Right forelimb (tissue), 1 donor: ENCODE results near the gene LRRC43.

ENCODE experiments used
- DNase-seq: peaks from one replicate; pipeline ENCODE4 v3.0.0-alpha.2; 2018

LRRC43 gene, protein sequence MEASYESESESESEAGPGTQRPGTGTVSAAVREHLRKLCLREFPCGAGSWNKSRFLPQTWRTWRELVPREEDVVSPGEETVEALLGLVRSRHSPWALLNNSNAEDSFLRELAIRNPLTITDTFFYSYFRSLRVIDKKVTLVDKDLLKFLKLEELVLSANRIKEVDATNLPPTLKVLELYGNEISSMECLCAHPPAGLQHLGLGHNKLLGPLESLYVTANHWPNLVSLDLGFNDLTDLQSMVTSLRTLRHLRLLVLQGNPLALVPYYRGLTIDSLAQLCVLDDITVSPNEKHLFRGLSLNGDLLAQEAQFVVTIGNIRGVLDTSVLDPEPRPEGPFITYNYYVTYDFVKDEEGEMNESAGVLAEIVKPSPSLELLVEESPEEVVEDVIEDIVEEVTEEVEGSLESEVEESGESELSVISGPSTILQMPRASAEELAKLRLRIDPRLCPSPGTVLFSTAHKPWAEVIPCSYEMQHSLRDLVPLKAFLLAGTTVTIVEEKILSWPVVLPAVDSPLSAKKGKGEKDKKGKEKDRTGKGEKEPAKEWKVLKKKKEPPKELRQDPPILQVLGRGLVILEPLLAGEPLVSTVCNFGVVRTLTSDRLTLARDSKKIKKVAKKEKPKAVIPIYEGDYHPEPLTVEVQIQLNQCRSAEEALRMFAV

DNA sequence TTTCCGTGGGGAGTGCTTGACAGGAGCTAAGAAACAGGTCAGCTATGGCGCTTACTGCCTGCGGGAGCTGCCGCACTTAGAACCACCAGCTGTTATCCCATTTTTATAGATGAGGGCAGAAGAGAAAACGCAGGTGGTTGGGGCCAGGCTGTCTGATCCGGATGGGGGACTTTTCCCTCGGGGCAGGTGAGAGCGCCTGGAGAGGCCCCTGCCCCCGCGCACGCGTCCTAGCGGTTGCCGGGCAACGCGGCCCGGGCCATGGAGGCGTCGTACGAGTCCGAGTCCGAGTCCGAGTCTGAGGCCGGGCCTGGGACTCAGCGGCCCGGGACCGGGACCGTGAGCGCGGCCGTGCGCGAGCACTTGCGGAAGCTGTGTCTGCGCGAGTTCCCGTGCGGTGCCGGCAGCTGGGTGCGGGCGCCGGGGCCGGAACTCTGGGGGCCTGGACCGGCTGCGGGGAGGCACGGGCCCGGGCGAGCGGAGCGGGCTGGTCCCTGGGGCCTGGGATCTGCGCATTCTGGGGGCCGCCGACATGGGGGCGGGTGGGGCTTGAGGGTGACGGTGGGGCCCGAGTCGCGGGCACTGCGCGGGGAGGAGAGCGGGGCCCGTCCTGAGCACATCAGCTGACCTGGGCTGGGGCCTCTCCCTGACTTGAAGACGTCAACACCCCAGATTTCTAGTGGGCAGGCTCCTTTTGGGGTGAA lies at the start of gene LRRC43:
Gene LRRC43 (plus strand): TSS at position 237 of the 701 bp plus-strand sequence. CDS start 22 bp downstream, at position 259.
- DNase-seq: peak; percentile 61

DNA sequence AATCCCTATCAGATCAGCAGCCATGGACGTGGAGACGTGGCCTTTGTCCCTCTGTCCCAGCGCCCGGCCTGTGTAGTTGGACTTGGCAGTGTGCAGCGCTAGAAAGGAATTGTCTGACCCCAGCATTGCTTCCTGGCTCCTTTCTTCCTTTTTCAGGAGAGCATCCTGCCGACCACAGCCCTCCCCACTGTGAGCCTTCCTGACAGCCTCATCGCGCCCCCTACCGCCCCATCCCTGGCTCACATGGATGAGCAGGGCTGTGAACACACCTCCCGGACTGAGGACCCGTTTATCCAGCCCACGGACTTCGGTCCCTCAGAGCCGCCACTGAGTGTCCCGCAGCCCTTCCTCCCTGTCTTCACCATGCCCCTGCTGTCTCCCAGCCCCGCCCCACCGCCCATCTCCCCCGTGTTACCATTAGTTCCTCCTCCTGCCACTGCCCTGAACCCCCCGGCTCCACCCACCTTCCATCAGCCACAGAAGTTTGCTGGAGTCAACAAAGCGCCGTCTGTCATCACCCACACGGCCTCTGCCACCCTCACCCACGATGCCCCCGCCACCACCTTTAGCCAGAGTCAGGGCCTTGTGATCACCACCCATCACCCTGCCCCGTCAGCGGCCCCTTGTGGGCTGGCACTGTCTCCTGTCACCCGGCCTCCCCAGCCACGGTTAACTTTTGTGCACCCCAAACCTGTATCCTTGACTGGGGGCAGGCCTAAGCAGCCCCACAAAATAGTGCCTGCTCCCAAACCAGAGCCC lies 49.6 kb upstream of the LRRC43 start:
- DNase-seq: no peak

DNA sequence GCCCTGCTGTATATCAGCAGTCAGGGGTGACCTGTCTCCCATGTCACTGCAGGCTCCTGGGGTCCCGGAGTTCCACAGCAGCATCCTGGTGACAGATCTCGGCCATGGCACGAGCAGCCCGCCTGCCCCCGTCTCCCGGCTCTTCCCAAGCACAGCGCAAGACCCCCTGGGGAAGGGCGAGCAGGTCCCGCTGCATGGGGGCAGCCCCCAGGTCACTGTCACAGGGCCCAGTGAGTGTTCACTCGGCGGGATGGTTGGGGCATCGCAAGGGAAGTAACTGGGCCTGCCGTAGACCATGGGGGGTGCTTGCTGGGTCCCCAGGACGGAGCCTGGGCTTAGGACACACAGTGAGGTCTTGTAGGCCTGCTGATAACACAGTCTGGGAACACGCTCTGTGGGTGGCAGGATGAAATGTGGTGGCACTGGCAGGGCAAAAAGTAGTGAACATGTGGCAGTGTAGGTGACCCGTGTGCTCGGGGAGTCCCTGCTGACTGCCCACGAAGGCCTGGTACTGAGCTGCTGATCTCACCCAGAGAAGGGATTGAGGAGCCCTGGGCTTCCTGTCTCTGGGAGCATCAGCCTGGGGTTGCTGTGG lies 47.4 kb upstream of the LRRC43 start:
- DNase-seq: no peak

- DNase-seq: no peak
These were observed 45.7 kb upstream of the LRRC43 start for GRCh38 chr12:122137229-122137628.

DNA sequence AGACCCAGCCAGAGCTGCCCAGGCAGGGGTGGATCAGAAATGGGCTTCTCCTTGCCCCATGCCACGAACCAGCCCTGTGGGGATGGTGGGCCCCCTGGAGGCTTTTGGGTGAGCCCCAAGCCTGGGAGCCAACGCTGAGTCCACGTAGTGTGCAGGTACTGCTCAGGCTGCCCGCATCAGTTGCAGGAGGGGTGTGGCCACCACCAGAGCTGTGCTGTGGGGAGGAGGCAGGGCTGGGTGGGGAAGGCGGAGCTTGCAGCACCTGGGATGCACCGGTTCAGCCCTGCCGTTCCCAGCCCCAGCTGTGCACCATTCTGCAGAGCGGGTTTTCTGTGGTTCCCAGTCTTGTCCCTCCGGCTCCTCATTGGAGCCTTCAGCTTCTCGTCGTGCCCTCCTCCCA lies 45.2 kb upstream of the LRRC43 start:
- DNase-seq: no peak

DNA sequence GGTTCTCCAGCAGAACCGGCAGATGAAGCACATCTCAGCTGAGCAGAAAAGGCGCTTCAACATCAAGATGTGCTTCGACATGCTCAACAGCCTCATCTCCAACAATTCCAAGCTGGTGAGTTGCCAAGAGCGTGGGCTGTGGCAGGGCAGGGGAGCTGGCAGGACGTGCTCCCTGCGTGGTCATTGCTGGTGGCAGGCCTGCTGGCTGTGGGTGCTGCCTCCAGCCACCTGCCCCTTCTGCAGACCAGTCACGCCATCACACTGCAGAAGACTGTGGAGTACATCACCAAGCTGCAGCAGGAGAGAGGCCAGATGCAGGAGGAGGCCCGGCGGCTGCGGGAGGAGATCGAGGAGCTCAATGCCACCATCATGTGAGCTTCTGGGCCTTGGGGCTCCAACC lies 44.7 kb upstream of the LRRC43 start:
- no peak for DNase-seq

DNA sequence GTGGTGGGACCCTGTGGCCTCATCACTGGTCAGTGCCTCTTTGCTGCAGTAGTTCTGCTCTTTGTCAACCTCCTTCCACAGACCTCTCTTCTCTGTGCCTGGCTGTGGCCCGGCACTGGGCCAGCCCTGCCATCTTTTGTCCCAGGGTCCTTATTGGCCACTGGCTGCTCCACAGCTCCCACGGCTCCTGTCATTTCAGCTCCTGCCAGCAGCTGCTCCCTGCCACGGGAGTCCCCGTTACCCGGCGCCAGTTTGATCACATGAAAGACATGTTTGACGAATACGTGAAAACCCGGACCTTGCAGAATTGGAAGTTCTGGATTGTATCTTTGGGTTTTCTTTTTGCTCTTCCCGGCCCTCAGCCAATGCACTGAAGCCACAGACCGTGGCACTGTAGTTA lies 44.3 kb upstream of the LRRC43 start:
- no peak for DNase-seq

DNA sequence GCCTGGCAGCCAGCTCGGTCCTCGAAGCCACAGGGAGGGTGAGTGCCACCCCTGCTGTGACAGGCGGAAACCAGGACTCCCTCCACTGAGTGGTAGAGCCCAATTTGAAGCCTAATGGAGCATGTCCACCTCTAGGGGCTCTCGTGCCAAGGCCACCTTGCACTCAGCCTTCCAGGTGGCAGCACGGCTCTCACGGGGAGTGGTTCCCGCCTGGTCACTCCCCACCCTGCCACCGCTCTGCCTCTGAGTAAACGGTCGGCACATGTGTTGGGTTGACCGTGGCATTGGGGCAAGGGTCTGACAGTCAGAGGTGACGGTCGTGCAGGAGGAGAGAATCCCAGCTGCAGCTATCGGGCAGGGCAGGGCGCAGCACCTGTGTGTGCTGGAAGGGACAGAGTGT lies 43.7 kb upstream of the LRRC43 start:
- no peak for DNase-seq

DNA sequence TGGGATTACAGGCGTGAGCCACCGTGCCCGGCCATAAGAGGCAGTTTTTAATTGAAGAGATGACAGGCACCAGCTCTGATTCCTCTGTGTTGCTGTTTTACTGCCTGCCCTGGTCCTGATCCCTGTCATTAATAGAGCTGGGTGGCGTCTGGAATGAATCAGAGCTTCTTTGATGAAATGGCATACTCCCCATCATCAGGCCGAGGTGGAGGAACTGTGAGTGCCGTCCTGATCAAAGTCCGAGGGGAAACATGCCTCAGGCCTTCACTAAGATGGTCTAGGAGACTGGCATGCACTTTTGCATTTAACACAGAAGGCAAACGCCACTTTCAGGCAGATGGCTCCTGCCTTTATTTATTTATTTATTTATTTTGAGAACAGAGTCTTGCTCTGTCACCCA lies 43.0 kb upstream of the LRRC43 start:
- DNase-seq: no peak

DNA sequence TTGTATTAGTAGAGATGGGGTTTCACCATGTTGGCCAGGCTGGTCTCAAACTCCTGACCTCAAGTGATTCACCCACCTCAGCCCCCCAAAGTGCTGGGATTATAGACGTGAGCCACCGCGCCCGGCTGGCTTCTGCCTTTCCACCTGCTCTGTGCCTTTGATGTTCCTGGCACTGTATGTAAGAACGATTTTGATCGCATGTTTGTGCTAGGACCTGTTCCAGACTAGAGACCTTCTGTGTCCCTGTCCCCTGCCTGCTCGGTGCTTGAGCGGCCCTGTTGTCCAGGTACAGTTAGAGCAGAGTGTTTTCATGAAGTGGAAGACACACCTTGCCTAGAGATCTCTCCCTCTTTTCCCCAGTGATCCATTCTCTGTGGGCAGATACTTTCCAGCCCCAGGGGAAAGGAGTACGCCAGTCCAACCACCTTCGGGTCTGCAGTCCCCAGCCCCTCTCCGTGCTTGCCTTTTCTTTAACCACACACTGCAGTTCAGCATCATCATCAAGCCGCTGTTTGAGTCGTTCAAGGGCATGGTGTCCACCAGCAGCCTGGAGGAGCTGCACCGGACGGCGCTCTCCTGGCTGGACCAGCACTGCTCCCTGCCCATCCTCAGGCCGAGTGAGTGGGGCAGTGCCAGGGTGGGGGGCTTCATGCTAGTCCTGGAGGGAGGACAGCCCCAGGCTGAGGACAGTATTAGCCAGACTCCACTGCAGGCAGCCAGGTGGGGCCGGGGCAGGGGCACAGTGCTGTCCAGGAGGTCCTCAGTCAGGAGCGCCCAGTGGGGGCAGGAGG lies 42.3 kb upstream of the LRRC43 start:
- DNase-seq: no peak

DNA sequence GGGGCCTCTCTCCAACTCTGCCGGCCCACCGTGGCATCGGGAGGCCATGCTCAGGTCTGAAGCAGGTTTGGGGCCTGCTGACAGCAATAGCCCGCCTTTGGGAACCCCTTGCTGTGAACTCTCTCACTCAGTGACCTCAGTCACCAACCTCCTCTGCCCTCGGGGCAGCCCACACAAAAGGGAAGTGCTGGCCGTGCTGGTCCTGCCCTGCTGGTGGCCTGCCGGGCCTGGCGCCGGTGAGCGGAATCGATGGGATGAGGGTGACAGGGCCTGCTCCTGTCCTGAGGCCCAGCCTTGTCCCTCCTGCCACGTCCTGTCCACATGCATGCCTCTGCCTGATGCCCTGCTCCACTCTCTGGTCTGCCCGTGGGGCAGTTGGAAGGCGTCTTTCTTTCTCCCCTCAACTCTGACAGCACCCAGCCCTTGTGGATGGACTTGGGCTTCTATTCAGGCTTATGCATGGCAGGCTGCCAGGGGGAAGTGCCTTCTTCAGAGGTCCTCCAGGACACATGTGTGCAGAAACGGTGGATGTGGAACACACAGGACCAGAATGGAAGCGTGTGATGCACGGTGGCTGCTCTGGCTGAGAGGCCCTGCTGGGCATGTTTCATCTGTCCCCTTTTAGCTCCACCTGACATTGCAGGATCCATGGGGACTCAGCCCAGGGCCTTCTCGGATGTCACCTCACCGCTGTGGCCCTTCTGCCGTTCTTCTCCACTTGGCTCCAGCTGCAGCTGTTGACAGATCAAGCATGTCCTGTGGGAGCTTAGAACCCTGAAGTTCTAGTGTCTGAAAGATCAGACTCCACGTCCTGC lies 40.8 kb upstream of the LRRC43 start:
- DNase-seq: no peak

DNA sequence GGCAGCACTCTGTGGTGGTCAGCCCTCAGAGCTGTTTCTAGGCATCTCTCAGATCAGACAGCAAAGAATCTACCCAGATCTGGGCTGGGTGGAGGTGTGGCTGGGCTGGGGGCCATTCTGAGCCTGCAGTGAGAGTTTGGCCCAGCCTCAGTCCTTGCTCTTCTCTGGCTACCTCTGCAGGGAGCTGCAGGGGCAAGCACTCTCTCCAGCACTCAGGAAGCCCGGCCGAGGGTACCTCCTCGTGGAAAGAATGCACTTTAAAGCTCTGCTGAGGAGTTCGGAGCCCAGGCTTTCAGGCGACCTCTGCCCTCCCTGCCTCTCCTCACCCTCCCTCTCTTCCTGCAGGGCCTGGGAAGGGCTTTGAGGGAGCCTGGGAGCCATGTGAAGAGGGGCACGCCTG lies 40.1 kb upstream of the LRRC43 start:
- DNase-seq: no peak

- DNase-seq: no peak
These were observed 38.0 kb upstream of the LRRC43 start for GRCh38 chr12:122144885-122145284.

DNA sequence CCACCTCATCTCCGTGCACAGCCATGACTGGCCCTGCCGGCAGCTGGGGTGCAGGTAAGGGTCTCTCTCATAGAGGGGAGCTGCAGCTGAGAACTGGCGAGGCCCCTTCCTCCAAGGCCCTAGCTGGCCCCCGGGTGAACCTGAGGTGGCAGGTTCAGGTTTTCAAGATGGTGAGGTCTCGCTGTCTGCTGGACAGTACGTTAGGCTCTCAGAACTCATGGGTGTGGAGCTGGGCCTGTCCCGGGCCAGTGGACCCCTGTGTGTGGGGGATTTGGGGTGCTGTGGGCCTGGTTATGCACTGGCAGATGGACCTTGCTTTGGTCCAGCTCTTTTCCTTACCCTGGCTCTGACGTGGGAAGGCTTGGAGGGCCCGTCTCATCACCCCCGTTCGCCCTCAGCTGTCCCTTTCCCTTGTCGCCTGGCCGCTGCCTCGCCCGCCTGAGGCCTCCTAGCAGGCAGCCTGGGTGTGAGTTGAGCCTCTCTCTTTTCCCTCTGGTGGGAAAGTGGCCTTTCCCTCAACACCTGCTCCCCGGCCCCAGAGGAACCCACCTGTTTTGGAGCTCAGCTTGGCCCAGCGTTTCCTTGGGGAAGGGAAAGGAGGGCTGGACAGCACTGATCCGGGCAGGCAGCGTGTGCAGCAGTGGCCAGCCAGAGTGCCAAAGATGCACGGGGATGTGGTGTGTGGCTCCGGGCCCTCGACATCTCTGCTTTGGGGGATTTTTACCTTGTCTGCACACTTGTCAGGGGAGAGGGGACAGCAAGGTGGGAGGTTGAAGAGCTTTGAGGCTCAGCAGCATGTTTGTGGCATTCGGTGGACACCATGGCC lies 37.2 kb upstream of the LRRC43 start:
- no peak for DNase-seq

- no peak for DNase-seq
These were observed 35.2 kb upstream of the LRRC43 start for GRCh38 chr12:122147514-122148290.

- no peak for DNase-seq
These were observed 34.3 kb upstream of the LRRC43 start for GRCh38 chr12:122148657-122149056.

- no peak for DNase-seq
These were observed 32.7 kb upstream of the LRRC43 start for GRCh38 chr12:122150127-122150681.

- no peak for DNase-seq
These were observed 30.2 kb upstream of the LRRC43 start for GRCh38 chr12:122152754-122153153.

DNA sequence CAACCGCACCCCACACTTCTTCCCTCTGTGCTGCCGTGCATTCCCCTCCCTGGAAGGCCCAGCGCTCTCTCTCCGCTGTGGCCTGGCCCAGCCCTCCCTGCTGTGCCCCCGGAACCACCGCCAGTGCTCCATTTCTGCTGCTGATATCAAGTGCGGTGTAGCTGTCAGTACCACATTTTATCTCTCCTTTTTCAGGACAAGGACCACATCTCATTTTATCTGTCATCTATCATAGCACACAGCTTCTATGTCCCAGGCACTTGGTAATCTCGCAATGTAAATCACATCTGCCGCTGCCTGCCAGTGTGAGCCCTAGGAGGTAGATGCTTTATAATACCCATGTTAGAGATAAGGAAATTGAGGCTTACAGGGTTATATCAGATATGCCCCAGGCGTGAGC lies 27.2 kb upstream of the LRRC43 start:
- no peak for DNase-seq
